HCT116 (cell line): ENCODE data around the gene TNRC6B. TPM values are rescaled to one million over a fixed set of nuclear protein-coding genes. Genes with fewer than 3 reads are reported as not detected.

Experiments
- ATAC-seq: fragments of 200-7000 bp; cut with Tn5 transposase; 2 replicates; pipeline ENCODE4 v1.9.1; 2020; ENCODE audit warnings: mild to moderate bottlenecking, moderate library complexity
- BruUV-seq: library from RNA; stranded (reverse); fragments of 400-500 nt; replicated peaks from 2 replicates; lab custom pipeline; 2021; lab: Mats Ljungman, UMichigan
- CTCF ChIA-PET: fragments of 300-600 bp; sonication (Branson Sonifier 250); formaldehyde crosslinking; loops from one replicate; lab custom pipeline; 2021; ENCODE audit warnings: antibody characterized with exemption; lab: Charles Lee
- POLR2A ChIA-PET: fragments of 300-600, 350-600 bp; sonication (Branson Sonifier 250); formaldehyde crosslinking; loops from one replicate; lab custom pipeline; 2021; ENCODE audit warnings: antibody characterized with exemption; lab: Charles Lee
- RAD21 ChIA-PET, 2 experiments: fragments of 300-600 bp; sonication (Branson Sonifier 250); formaldehyde crosslinking; loops; one replicate each; lab custom pipeline; 2023; ENCODE audit warnings: low total read pairs in 2 of 2; ENCODE audit not compliant: uncharacterized antibody in 2 of 2, unreplicated experiment in 2 of 2, low non-redundant PET in 1 of 2; lab: Charles Lee
- DNase-seq: peaks from one replicate; pipeline ENCODE4 v3.0.0-alpha.2; 2010; ENCODE audit warnings: low read depth, low spot score
- H2AFZ ChIP-seq: fragments of 200-600 bp; shearing (Covaris generic), sonication (generic); 2 replicates; pipeline ENCODE4 v1.6.1; 2017; ENCODE audit warnings: low read depth, mixed run types, mixed read lengths, antibody characterized with exemption, low read length; ENCODE audit not compliant: poor library complexity, severe bottlenecking
- H3K27ac ChIP-seq: 2 replicates; pipeline ENCODE4 v1.5.1; 2012; ENCODE audit warnings: low read depth, low read length
- H3K27me3 ChIP-seq: fragments of 200-600 bp; sonication (generic); 2 replicates; pipeline ENCODE4 v1.6.1; 2016; ENCODE audit warnings: mixed run types, low read length, mixed read lengths; ENCODE audit not compliant: insufficient read depth
- H3K36me3 ChIP-seq, 2 experiments: fragments of 200-500 bp in 1 of 2; fragments of 200-600 bp in 1 of 2; sonication (Bioruptor generic) in 1 of 2; sonication (generic) in 1 of 2; 2 replicates each; pipeline versions ENCODE4 v1.5.1 to v1.6.1; 2014 to 2016; ENCODE audit warnings: low read length in 2 of 2, inconsistent platforms in 1 of 2, mixed read lengths in 1 of 2, mixed run types in 1 of 2; ENCODE audit not compliant: insufficient read depth in 2 of 2, control insufficient read depth in 1 of 2
- H3K4me1 ChIP-seq, 2 experiments: fragments of 200-600 bp in 1 of 2; sonication (generic) in 1 of 2; 2 replicates each; pipeline versions ENCODE4 v1.5.1 to v1.6.1; 2012 to 2017; ENCODE audit warnings: low read length in 2 of 2, inconsistent platforms in 1 of 2, mild to moderate bottlenecking in 1 of 2, mixed read lengths in 1 of 2, mixed run types in 1 of 2, moderate library complexity in 1 of 2; ENCODE audit not compliant: insufficient read depth in 2 of 2, control insufficient read depth in 1 of 2
- H3K4me2 ChIP-seq: fragments of 200-600 bp; sonication (generic); 2 replicates; pipeline ENCODE4 v1.6.1; 2017; ENCODE audit warnings: mixed run types, low read length, mixed read lengths
- H3K4me3 ChIP-seq, 2 experiments: fragments of 200-600 bp in 1 of 2; sonication (generic) in 1 of 2; replicated peaks in 1 of 2; 2 replicates each; pipeline ENCODE4 v1.5.1; 2011 to 2016; ENCODE audit warnings: low read length in 2 of 2, control low read depth in 1 of 2, low read depth in 1 of 2, mild to moderate bottlenecking in 1 of 2, mixed read lengths in 1 of 2, mixed run types in 1 of 2
- H3K79me2 ChIP-seq: fragments of 200-600 bp; sonication (generic); 2 replicates; pipeline ENCODE4 v1.6.1; 2017; ENCODE audit warnings: mild to moderate bottlenecking, mixed run types, low read length, moderate library complexity, mixed read lengths; ENCODE audit not compliant: insufficient read depth
- H3K9ac ChIP-seq: fragments of 200-600 bp; sonication (generic); 2 replicates; pipeline ENCODE4 v1.6.1; 2016; ENCODE audit warnings: low read length, mixed read lengths
- H3K9me2 ChIP-seq: fragments of 200-600 bp; sonication (generic), shearing (Covaris generic); 2 replicates; pipeline ENCODE4 v1.6.1; 2017; ENCODE audit warnings: mixed run types, mild to moderate bottlenecking, moderate library complexity; ENCODE audit not compliant: insufficient read depth
- H3K9me3 ChIP-seq, 2 experiments: fragments of 200-500 bp in 1 of 2; fragments of 200-600 bp in 1 of 2; sonication (Bioruptor generic) in 1 of 2; sonication (generic) in 1 of 2; 2 replicates each; pipeline ENCODE4 v1.6.1; 2014 to 2017; ENCODE audit warnings: low read length in 2 of 2, mixed read lengths in 2 of 2, inconsistent platforms in 1 of 2, low read depth in 1 of 2, mild to moderate bottlenecking in 1 of 2, mixed run types in 1 of 2, moderate library complexity in 1 of 2; ENCODE audit not compliant: control insufficient read depth in 1 of 2, insufficient read depth in 1 of 2
- H4K20me1 ChIP-seq: fragments of 200-600 bp; sonication (generic), shearing (Covaris generic); 2 replicates; pipeline ENCODE4 v1.6.1; 2017; ENCODE audit warnings: mixed run types, mild to moderate bottlenecking, moderate library complexity; ENCODE audit not compliant: insufficient read depth
- ATF3 ChIP-seq: IDR thresholded peaks from 2 replicates; pipeline ENCODE4 v1.6.1; 2012
- CEBPB ChIP-seq: IDR thresholded peaks from 2 replicates; pipeline ENCODE4 v1.6.1; 2012; ENCODE audit warnings: low read depth
- CTCF ChIP-seq, 3 experiments: fragments of 200-600 bp in 1 of 3; sonication (generic) in 1 of 3; IDR thresholded peaks in 2 of 3; conservative IDR thresholded peaks in 1 of 3; 2 replicates each; pipeline ENCODE4 v1.5.1; 2012 to 2017; ENCODE audit warnings: low read depth in 2 of 3, low read length in 2 of 3, antibody characterized with exemption in 1 of 3, borderline replicate concordance in 1 of 3, control low read depth in 1 of 3, mild to moderate bottlenecking in 1 of 3, mixed read lengths in 1 of 3, mixed run types in 1 of 3, moderate library complexity in 1 of 3; ENCODE audit not compliant: insufficient read depth in 1 of 3
- EGR1 ChIP-seq: IDR thresholded peaks from 2 replicates; pipeline ENCODE4 v1.6.1; 2012; ENCODE audit warnings: low read depth
- EZH2phosphoT487 ChIP-seq: fragments of 200-600 bp; IDR thresholded peaks from 2 replicates; pipeline ENCODE4 v1.6.1; 2018; ENCODE audit warnings: antibody characterized with exemption, borderline replicate concordance
- FOSL1 ChIP-seq: IDR thresholded peaks from 2 replicates; pipeline ENCODE4 v1.6.1; 2012; ENCODE audit warnings: low read depth
- MAX ChIP-seq: IDR thresholded peaks from 2 replicates; pipeline ENCODE4 v1.6.1; 2012
- POLR2A ChIP-seq: IDR thresholded peaks from 2 replicates; pipeline ENCODE4 v1.7.0; 2011; ENCODE audit warnings: borderline replicate concordance; ENCODE audit not compliant: insufficient read depth, insufficient read length; ENCODE audit errors: extremely low read depth
- SP1 ChIP-seq: IDR thresholded peaks from 2 replicates; pipeline ENCODE4 v1.6.1; 2012; ENCODE audit warnings: low read depth
- SRF ChIP-seq: IDR thresholded peaks from 2 replicates; pipeline ENCODE4 v1.6.1; 2012; ENCODE audit warnings: low read depth
- TCF7L2 ChIP-seq: IDR thresholded peaks from 2 replicates; pipeline ENCODE4 v1.7.0; 2011; ENCODE audit warnings: borderline replicate concordance, inconsistent platforms; ENCODE audit not compliant: insufficient read depth, insufficient read length; ENCODE audit errors: extremely low read depth
- YY1 ChIP-seq: IDR thresholded peaks from 2 replicates; pipeline ENCODE4 v1.6.1; 2011; ENCODE audit warnings: low read length, low read depth, moderate library complexity, mild to moderate bottlenecking; ENCODE audit not compliant: insufficient replicate concordance; ENCODE audit errors: extremely low read depth
- ZNF274 ChIP-seq: fragments of 200-500 bp; sonication (Bioruptor generic); IDR thresholded peaks from 2 replicates; pipeline ENCODE4 v1.6.1; 2014; ENCODE audit warnings: mild to moderate bottlenecking, low read depth, low read length, inconsistent platforms
- intact Hi-C: fragments of 100-400 bp; cut with micrococcal nuclease; formaldehyde crosslinking; loops from 2 replicates; pipeline ENCODE4 v1.10.0; 2022
- total RNA-seq: library from RNA; stranded (reverse); gene quantifications from one replicate; pipeline ENCODE4 v1.2.1, GENCODE V29; 2021; ENCODE audit not compliant: unreplicated experiment

TNRC6B gene
- total RNA-seq, 1 experiment from 2014 or later = 29.8 TPM

- intact Hi-C loops = no loop called here
- no peaks in the 10 kb centered on the region for H3K9me3 ChIP-seq
- no peak for TF ChIP-seq SRF
- no peak for ATAC-seq
- H2AFZ ChIP-seq = no peak overlapping the region
- RAD21 ChIA-PET = no interaction called here
- no peaks in the 10 kb centered on the region for H3K9me2 ChIP-seq
- H3K4me2 ChIP-seq = no peak overlapping the region
- no peaks in the 10 kb centered on the region for H3K27me3 ChIP-seq
- DNase-seq = no peak
- peaks cover 32% of the 10 kb centered on the region for H3K79me2 ChIP-seq
- no peak overlapping the region for H3K27ac ChIP-seq
- H3K9ac ChIP-seq = no peak overlapping the region
- POLR2A ChIA-PET = no interaction called here
- no peaks in the 10 kb centered on the region for H4K20me1 ChIP-seq
- H3K4me3 ChIP-seq = no peak overlapping the region
- no TSS peak for BruUV-seq
- CTCF ChIA-PET = no interaction called here
- no peaks in the 10 kb centered on the region for H3K36me3 ChIP-seq
- no peaks in the 10 kb centered on the region for H3K4me1 ChIP-seq
Measured at GRCh38 chr22:40215266-40215665, 37.5 kb downstream of the TNRC6B start.

- no peak for ATAC-seq
- TF ChIP-seq TCF7L2 = no peak
- TF ChIP-seq CEBPB = no peak
- no peak for TF ChIP-seq ATF3
- TF ChIP-seq MAX = no peak
- TF ChIP-seq EZH2phosphoT487 = no peak
- TF ChIP-seq YY1 = no peak
- TF ChIP-seq CTCF (IDR thresholded peaks at IDR 0.05 in 2 of 3, conservative IDR thresholded peaks at IDR 0.05 in 1 of 3; ENCODE audit: borderline replicate concordance in 1 of 3, insufficient read depth in 1 of 3, low read depth in 2 of 3, low read length in 2 of 3) = no peak
- no peak for TF ChIP-seq EGR1
- TF ChIP-seq SRF = no peak
- TF ChIP-seq FOSL1 = no peak
- TF ChIP-seq POLR2A = no peak
- TF ChIP-seq ZNF274 = no peak
- no peak for TF ChIP-seq SP1
- Histone ChIP-seq H3K4me3 (no peak overlapping the region), H3K9me2 (no peaks in the 10 kb centered on the region), H3K79me2 (peaks cover 32% of the 10 kb centered on the region), H3K4me1 (no peaks in the 10 kb centered on the region), H2AFZ (no peak overlapping the region), H3K27ac (no peak overlapping the region), H3K36me3 (no peaks in the 10 kb centered on the region), H3K4me2 (no peak overlapping the region), H3K9me3 (no peaks in the 10 kb centered on the region), H4K20me1 (no peaks in the 10 kb centered on the region), H3K9ac (no peak overlapping the region), H3K27me3 (no peaks in the 10 kb centered on the region)
- RAD21 ChIA-PET = no interaction called here
- BruUV-seq = no TSS peak
- CTCF ChIA-PET = no interaction called here
- intact Hi-C loops = no loop called here
- POLR2A ChIA-PET = no interaction called here
- DNase-seq = no peak
Measured at GRCh38 chr22:40216041-40216756, 38.5 kb downstream of the TNRC6B start.
